Thymus (tissue), 11 donors: ENCODE data around the gene RAB44. TPM values are rescaled to one million over a fixed set of nuclear protein-coding genes. Genes with fewer than 3 reads are reported as not detected.

ENCODE experiments used
- DNase-seq, 9 donors: peaks; one replicate each; pipeline ENCODE4 v3.0.0-alpha.2; 2013; ENCODE audit warnings: low spot score in 9 of 9, low read depth in 6 of 9, missing footprints in 1 of 9
- H3K27ac ChIP-seq, 2 donors: one replicate each; pipeline ENCODE4 v1.5.1; 2013; ENCODE audit warnings: control low read depth in 1 of 2, low read depth in 1 of 2, low read length in 1 of 2, mild to moderate bottlenecking in 1 of 2, moderate library complexity in 1 of 2
- H3K27me3 ChIP-seq, 2 donors: one replicate each; pipeline ENCODE4 v1.5.1; 2013; ENCODE audit warnings: low read length in 1 of 2; ENCODE audit not compliant: control insufficient read depth in 2 of 2, insufficient read depth in 1 of 2
- H3K36me3 ChIP-seq, 2 donors: one replicate each; pipeline ENCODE4 v1.5.1; 2013; ENCODE audit warnings: low read length in 1 of 2, mild to moderate bottlenecking in 1 of 2, moderate library complexity in 1 of 2; ENCODE audit not compliant: control insufficient read depth in 2 of 2, insufficient read depth in 2 of 2
- H3K4me1 ChIP-seq, 2 donors: one replicate each; pipeline ENCODE4 v1.5.1; 2013; ENCODE audit warnings: low read length in 2 of 2; ENCODE audit not compliant: control insufficient read depth in 2 of 2, insufficient read depth in 2 of 2
- H3K4me3 ChIP-seq, 2 donors: one replicate each; pipeline ENCODE4 v1.5.1; 2013; ENCODE audit warnings: low read length in 2 of 2, control low read depth in 1 of 2, mild to moderate bottlenecking in 1 of 2
- H3K9me3 ChIP-seq, 2 donors: one replicate each; pipeline ENCODE4 v1.5.1; 2013; ENCODE audit warnings: low read length in 1 of 2, mild to moderate bottlenecking in 1 of 2; ENCODE audit not compliant: control insufficient read depth in 2 of 2, insufficient read depth in 1 of 2
- WGBS: extraction: QIAGEN DNeasy Blood & Tissue Kit; methylation state at CpG from one replicate; pipeline ENCODE4 v1.1.7; 2013; 5-methylcytosine and 5-hydroxymethylcytosine counted together
- polyA plus RNA-seq: library from polyadenylated mRNA; stranded (reverse); fragments of 200-250 nt; gene quantifications from one replicate; pipeline ENCODE4 v1.2.3, GENCODE V29; 2013
- total RNA-seq: library from RNA; stranded (reverse); fragments of 120-200 nt; gene quantifications from one replicate; pipeline ENCODE4 v1.2.4, GENCODE V29; 2013
- donor health status: healthy.

The RAB44 gene
- total and polyA plus RNA-seq, 2 donors = 0.27 to 0.28 TPM

DNA sequence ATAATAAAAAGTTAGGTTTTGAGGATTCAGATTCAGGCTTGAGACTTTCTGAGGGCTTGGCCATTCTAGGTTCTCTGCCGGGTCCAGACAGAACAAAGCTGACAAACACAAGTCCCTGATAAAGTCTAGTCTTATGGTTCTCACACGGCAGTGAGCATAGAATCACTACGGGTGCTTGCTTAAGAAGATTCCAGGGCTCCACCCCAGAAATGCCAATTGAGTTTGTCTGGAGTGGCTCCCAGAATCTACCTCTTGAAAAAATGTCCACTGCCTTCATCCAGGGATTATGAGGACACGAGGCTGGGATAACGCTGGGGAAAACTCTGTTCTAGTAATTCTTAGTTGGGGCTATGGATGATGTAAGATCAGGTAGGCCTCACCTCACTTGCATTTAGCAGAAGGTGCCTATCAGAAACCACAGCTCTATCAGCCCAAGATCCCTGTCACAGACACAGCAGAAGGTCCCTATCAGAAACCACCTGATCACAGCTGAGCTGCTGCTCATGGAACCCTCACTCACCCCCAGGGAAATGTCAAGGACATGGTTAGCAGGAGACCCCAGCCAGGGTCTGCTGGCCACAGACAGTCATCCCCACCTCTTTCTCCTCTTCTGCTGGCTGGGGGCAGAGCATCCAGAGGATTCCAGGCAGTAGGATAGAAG lies 52.3 kb downstream of the RAB44 start:
- Histone ChIP-seq H3K4me1 (peaks cover 0 to 11% of the 10 kb centered on the region in 2 donors), H3K27ac (no peak overlapping the region), H3K36me3 (no peaks in the 10 kb centered on the region), H3K4me3 (no peak overlapping the region), H3K27me3 (no peaks in the 10 kb centered on the region), H3K9me3 (peaks cover 2 to 7% of the 10 kb centered on the region in 2 donors)
- WGBS = 98% methylated on average over 5 of the region's 5 CpGs
- no peak for DNase-seq

DNA sequence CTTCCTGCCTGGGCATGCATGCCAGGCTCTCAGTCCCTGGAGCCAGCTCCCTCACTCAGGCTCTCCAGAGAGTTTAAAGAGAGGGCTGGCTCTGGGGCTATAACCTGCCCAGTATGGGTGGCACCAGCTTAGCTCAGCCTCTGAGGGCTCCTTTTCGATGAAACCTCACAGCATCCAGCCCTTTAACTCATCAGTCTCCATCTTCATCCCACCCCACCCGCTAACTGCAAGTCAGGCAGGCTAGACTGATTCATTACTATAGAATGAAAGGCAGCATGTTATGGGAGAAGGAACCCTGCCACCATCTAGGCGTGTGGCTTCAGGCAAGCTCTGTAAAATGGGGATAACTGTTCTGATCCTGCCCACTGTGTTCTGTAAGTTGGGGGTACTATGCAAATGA lies 53.5 kb downstream of the RAB44 start:
- H3K36me3 ChIP-seq = no peaks in the 10 kb centered on the region
- H3K9me3 ChIP-seq = peaks cover 2 to 7% of the 10 kb centered on the region in 2 donors
- H3K27me3 ChIP-seq = no peaks in the 10 kb centered on the region
- peaks cover 0 to 23% of the 10 kb centered on the region in 2 donors for H3K4me1 ChIP-seq
- DNase-seq = no peak
- 95% methylated on average over 3 of the region's 3 CpGs for WGBS
- no peak overlapping the region for H3K4me3 ChIP-seq
- H3K27ac ChIP-seq = no peak overlapping the region

DNA sequence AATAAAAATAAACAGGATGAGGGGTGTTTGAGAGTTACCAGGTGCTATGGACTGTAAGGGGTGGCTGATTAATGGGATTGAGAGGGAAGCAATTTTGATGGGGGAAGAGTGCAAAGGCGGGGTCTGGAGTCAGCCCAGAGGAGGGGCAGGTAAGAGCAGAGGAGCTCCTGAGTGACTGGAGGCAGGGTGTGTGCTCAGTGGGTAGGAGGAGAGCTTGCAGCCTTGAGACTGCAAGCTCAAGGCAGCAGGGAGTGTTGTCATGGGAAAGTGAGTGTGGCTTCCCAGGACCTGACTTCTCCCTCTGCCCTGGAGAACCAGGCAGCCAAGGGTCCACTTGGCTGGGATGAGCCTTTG lies 54.2 kb downstream of the RAB44 start:
- WGBS = 0% methylated on average over 1 of the region's 1 CpG
- no peaks in the 10 kb centered on the region for H3K27me3 ChIP-seq

DNA sequence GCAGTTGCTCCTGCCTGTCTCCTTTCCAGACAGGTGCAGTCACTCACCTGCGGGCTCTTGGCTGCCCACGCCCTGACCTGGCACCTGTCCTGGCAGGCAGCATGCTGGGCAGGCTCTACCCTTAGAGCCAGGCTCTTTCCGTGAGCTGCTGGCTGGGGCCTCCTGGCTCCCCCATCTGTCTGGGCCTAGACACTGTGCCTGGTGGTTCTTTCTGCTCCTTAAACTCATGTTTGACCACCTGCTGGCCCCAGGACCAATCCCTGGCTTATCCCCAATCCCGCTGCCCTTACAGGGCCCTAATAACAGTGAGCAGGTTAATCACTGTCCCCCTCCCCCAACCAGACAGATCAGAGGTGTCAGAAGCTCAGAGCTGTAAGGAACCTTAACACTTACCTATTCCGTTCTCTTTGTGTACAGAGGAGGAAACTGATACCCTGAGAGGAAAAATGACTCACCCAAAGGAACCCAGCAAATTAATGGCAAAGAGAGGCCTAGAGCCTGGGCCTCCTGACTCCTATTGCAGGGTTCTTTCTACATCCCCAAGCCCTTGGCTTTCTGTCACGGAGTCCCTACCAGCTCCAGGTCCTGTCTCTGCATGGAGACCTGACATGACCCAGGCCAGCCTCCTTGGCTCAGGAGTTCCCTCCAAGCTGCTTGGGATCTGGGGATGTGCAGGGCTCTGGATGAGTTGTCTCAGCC lies 54.7 kb downstream of the RAB44 start:
- H3K4me1 ChIP-seq = peaks cover 0 to 35% of the 10 kb centered on the region in 2 donors
- H3K36me3 ChIP-seq = no peaks in the 10 kb centered on the region
- no peak overlapping the region for H3K27ac ChIP-seq
- no peaks in the 10 kb centered on the region for H3K27me3 ChIP-seq
- H3K9me3 ChIP-seq = peaks cover 2 to 7% of the 10 kb centered on the region in 2 donors
- 90% methylated on average over 6 of the region's 6 CpGs for WGBS
- no peak for DNase-seq
- no peak overlapping the region for H3K4me3 ChIP-seq

More for the DNA sequence above, 54.2 kb downstream of the RAB44 start:
- Histone ChIP-seq H3K4me1 (peaks cover 0 to 30% of the 10 kb centered on the region in 2 donors), H3K9me3 (peaks cover 2 to 7% of the 10 kb centered on the region in 2 donors), H3K27ac (no peak overlapping the region), H3K4me3 (no peak overlapping the region), H3K36me3 (no peaks in the 10 kb centered on the region)
- no peak for DNase-seq

DNA sequence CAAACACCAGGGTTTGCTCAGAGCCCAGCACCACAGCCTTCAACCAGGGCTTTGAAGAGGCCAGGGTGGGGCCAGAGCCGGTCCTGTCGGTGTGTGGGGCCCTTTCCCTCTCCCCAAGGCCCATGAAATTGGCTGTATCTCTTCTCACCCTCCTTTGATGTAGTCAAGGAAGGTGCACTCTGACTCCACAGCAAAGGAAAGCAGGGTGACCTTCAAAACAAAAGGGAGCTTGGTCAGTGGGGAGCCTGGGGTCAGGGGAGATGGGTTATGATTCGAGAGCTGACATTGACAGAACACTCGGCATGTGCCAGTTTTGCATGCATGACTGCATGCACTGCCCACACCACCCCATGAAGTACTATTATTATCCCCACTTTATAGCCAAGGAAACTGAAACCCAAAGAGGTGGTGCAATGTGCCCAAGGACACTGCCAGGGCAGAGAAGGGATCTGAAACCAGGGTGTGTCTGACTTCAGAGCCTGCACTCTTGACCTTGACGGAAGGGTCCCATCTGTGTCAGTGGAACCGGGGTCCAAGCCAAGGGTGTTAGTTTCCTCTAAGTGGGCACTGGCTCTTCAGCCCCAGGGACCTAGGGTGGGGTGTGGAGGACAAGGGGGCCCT lies 55.4 kb downstream of the RAB44 start:
- H3K36me3 ChIP-seq = no peaks in the 10 kb centered on the region
- H3K4me1 ChIP-seq = peaks cover 0 to 35% of the 10 kb centered on the region in 2 donors
- H3K9me3 ChIP-seq = peaks cover 2 to 7% of the 10 kb centered on the region in 2 donors
- WGBS = 93% methylated on average over 6 of the region's 6 CpGs
- no peaks in the 10 kb centered on the region for H3K27me3 ChIP-seq
- H3K27ac ChIP-seq = no peak overlapping the region
- no peak for DNase-seq
- no peak overlapping the region for H3K4me3 ChIP-seq

DNA sequence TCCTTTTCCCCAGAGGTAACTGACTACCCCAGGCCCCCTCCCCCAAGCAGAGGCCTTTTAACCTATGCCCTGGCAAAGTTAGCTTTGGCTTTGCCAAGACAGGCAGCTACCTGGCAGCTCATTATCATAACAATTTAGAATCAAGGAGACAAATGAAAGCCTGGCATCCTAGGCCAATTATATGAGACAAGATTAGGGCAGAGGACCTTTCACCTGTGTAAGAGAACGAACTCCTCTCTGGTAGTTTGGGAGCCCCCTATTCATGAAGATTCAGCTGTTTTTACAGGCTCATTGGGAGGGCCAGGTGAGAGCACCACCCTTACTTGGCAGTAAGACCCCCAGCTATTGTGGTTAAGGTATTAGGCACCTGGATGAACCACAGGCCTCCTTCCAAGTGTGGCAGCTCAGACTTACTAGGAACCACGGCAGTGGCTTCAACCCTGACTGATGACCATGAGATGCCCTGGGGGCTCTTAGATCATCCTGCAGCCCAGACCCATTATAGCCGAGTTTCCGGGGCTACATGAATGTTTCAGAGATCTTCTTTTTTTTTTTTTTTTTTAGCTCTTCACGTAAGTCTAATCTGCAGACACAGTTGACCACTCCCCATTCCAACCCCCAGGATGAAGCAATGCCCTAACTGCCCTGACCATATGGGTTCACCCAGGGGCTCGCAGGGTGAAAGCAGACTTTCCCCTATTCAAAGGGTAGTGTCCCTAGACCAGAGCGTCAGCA lies 56.2 kb downstream of the RAB44 start:
- peaks cover 0 to 35% of the 10 kb centered on the region in 2 donors for H3K4me1 ChIP-seq
- no peak overlapping the region for H3K4me3 ChIP-seq
- H3K27me3 ChIP-seq = no peaks in the 10 kb centered on the region
- H3K9me3 ChIP-seq = peaks cover under 1 to 7% of the 10 kb centered on the region in 2 donors
- WGBS = 94% methylated on average over 7 of the region's 7 CpGs
- no peak for DNase-seq
- H3K36me3 ChIP-seq = no peaks in the 10 kb centered on the region
- no peak overlapping the region for H3K27ac ChIP-seq

DNA sequence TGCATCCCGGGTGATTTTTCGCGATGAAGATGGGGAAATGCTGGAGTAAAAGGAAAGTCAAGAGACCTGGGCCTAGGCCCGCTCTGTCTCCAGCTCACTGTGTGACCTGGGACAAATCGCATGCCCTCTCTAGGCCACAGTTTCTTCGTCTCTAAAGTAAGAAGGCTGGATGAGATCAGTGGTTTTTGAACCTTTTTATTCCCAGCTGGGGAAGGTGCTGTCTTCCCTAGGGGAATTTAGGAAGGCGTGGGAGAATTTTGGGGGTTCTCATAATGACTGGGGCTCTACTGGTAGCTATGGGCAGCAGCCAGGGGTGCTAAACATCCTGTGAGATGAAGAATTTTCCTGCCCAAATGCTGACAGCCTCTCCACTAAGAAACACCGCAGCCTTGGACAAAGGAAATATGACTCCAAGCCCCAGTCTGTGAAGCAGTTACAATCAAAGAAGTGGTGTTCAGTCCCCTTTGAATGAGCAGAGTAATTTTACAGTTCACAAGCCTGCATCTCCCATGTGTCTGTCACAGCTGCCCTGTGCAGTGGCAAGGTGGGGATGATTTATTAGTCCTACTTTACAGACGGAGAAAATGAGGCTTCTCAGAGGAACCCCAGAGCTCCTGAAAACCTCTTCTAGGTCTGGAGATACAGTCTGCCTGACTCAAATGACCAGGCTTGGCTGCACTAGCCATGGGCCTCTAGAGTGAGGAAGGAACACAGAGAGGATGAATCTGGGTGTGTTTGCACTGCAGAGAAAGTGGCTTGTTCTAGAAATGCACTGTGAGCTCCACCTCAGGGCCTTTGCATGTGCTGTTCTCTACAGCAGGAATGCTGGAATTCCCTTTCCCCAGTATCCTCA lies 57.2 kb downstream of the RAB44 start:
- H3K4me1 ChIP-seq = peaks cover 0 to 39% of the 10 kb centered on the region in 2 donors

DNA sequence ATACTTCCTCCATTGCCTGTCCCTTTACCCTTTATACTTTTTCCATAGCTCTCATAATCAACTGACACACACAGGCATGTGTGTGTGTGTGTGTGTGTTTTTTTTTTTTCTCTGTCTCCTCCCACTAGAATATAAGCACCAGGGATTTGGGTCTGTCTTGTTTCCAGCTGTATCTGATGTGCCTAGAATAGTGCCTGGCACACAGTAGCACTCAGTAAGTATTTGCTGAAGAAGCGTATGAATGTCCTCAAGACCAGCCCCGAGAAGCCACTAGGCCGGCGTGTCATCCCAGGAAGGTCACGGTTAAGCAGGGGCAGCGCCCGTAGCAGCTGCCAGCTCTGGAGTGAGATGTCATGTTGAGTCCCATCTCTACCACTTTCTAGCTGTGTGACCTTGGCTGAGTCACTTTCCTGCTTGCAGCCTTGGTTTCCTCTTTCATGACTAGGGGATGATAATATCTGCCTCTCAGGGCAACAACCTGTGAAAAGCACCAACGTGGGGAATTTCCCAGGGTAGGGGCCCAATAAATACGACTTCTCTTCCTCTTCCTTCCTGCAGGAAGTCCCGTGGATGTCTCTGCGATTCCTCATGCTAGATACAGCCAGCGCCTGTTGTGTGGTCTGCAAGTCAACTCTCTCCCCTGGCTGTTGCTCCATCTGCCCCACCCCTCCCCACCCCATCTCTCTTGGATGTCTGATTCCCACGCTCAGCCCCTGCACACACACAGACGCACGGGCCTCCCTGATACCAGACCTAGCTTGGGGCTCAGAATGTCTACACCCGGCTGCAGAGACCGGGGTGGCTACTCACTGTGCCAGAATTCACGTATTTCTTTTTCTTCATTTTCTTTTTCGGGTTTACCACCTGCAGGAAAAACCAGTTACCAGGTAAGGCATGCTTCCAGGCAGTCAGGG lies 58.1 kb downstream of the RAB44 start:
- Histone ChIP-seq H3K27me3 (no peaks in the 10 kb centered on the region), H3K9me3 (no peaks in the 10 kb centered on the region), H3K4me3 (no peak overlapping the region), H3K27ac (no peak overlapping the region), H3K4me1 (peaks cover 0 to 39% of the 10 kb centered on the region in 2 donors), H3K36me3 (no peaks in the 10 kb centered on the region)
- 84% methylated on average over 19 of the region's 19 CpGs for WGBS
- DNase-seq = peak in 2 of 9 donors; percentile 17 to 45

More for the DNA sequence above, 57.2 kb downstream of the RAB44 start:
- WGBS = 94% methylated on average over 9 of the region's 9 CpGs
- no peaks in the 10 kb centered on the region for H3K36me3 ChIP-seq
- H3K4me3 ChIP-seq = no peak overlapping the region
- no peak overlapping the region for H3K27ac ChIP-seq
- DNase-seq = no peak
- peaks cover 0 to 6% of the 10 kb centered on the region in 2 donors for H3K9me3 ChIP-seq
- H3K27me3 ChIP-seq = no peaks in the 10 kb centered on the region
